Fibroblast of gingiva (primary cell): ENCODE results near the gene ITPRID2.

ENCODE experiments used
- DNase-seq: peaks from one replicate; pipeline ENCODE4 v3.0.0-alpha.2; 2011; ENCODE audit warnings: low read depth

ITPRID2 gene

GRCh38 chr2:181882246-181883020 lies 9.1 kb upstream of the ITPRID2 start:
- no peak for DNase-seq

GRCh38 chr2:181884601-181885000 lies 6.9 kb upstream of the ITPRID2 start:
- no peak for DNase-seq

GRCh38 chr2:181885096-181885495 lies 6.4 kb upstream of the ITPRID2 start:
- no peak for DNase-seq

GRCh38 chr2:181886192-181886591 lies 5.3 kb upstream of the ITPRID2 start:
- DNase-seq, result no peak

GRCh38 chr2:181887045-181887444 lies 4.5 kb upstream of the ITPRID2 start:
- DNase-seq, result no peak

- no peak for DNase-seq
These were observed 1.8 kb upstream of the ITPRID2 start for GRCh38 chr2:181889776-181890175.

- DNase-seq, result no peak
These were observed 1.3 kb upstream of the ITPRID2 start for GRCh38 chr2:181890271-181890670.

GRCh38 chr2:181891966-181892798 lies 652 bp downstream of the ITPRID2 start:
- peak; percentile 73 for DNase-seq

GRCh38 chr2:181892799-181893435 lies 1.4 kb downstream of the ITPRID2 start:
- peak; percentile 31 for DNase-seq

GRCh38 chr2:181894381-181894780 lies 2.9 kb downstream of the ITPRID2 start:
- DNase-seq, result no peak

- no peak for DNase-seq
These were observed 4.3 kb downstream of the ITPRID2 start for GRCh38 chr2:181895818-181896217.

- DNase-seq, result no peak
These were observed 4.8 kb downstream of the ITPRID2 start for GRCh38 chr2:181896286-181896685.

- no peak for DNase-seq
These were observed 8.6 kb downstream of the ITPRID2 start for GRCh38 chr2:181900007-181900651.

- DNase-seq, result no peak
These were observed 11.1 kb downstream of the ITPRID2 start for GRCh38 chr2:181902625-181903024.

GRCh38 chr2:181904022-181904632 lies 12.6 kb downstream of the ITPRID2 start:
- peak; percentile 15 for DNase-seq

GRCh38 chr2:181907057-181907456 lies 15.5 kb downstream of the ITPRID2 start:
- no peak for DNase-seq

- no peak for DNase-seq
These were observed 16.1 kb downstream of the ITPRID2 start for GRCh38 chr2:181907635-181908034.

- no peak for DNase-seq
These were observed 18.7 kb downstream of the ITPRID2 start for GRCh38 chr2:181910028-181910831.

- no peak for DNase-seq
These were observed 20.3 kb downstream of the ITPRID2 start for GRCh38 chr2:181911830-181912229.

- peak; percentile 6 for DNase-seq
These were observed 23.6 kb downstream of the ITPRID2 start for GRCh38 chr2:181915102-181915501.
